GM18868 (cell line): ENCODE data around the gene GMDS.
A peak's percentile ranks its signal among the peaks of the same experiment; 100 is the strongest.

Experiments
- ATAC-seq: cut with Tn5 transposase; IDR thresholded peaks from one replicate; pipeline ENCODE4 v1.9.1; 2021; ENCODE audit warnings: mild to moderate bottlenecking, moderate library complexity; ENCODE audit not compliant: unreplicated experiment

Gene GMDS

GRCh38 chr6:1612299-1612973, 633.0 kb downstream of the GMDS start:
- no peak for ATAC-seq

GRCh38 chr6:1611572-1612298, 633.7 kb downstream of the GMDS start:
- no peak for ATAC-seq

- ATAC-seq, result no peak
These were observed 634.2 kb downstream of the GMDS start for GRCh38 chr6:1611322-1611571.

- ATAC-seq, result peak; percentile 15
These were observed 634.7 kb downstream of the GMDS start for GRCh38 chr6:1610497-1611321.

GRCh38 chr6:1609648-1610496, 635.5 kb downstream of the GMDS start, which contains the start of gene FOXC1:
Gene FOXC1 (plus strand): TSS chr6:1609915. CDS start chr6:1610446, 531 bp downstream.
- peak; percentile 51 for ATAC-seq

- peak; percentile 2 for ATAC-seq
These were observed 636.3 kb downstream of the GMDS start for GRCh38 chr6:1609041-1609647.

GRCh38 chr6:1608222-1609040, 637.0 kb downstream of the GMDS start:
- no peak for ATAC-seq

GRCh38 chr6:1607516-1608221, 637.7 kb downstream of the GMDS start:
- no peak for ATAC-seq

GRCh38 chr6:1606780-1607515, 638.5 kb downstream of the GMDS start:
- no peak for ATAC-seq

GRCh38 chr6:1605893-1606779, 639.3 kb downstream of the GMDS start:
- no peak for ATAC-seq

GRCh38 chr6:1605004-1605892, 640.2 kb downstream of the GMDS start:
- ATAC-seq, result no peak

- ATAC-seq, result peak; percentile 64
These were observed 641.0 kb downstream of the GMDS start for GRCh38 chr6:1604158-1605003.

- ATAC-seq, result no peak
These were observed 641.7 kb downstream of the GMDS start for GRCh38 chr6:1603708-1604107.

- no peak for ATAC-seq
These were observed 643.2 kb downstream of the GMDS start for GRCh38 chr6:1602049-1602713.
